Measurements from ENCODE around the gene ABCB9. TPM values are rescaled to one million over a fixed set of nuclear protein-coding genes. Genes with fewer than 3 reads are reported as not detected.

ABCB9 gene
- total RNA-seq, 1 donor from 2014 or later: 1.6 TPM

DNA sequence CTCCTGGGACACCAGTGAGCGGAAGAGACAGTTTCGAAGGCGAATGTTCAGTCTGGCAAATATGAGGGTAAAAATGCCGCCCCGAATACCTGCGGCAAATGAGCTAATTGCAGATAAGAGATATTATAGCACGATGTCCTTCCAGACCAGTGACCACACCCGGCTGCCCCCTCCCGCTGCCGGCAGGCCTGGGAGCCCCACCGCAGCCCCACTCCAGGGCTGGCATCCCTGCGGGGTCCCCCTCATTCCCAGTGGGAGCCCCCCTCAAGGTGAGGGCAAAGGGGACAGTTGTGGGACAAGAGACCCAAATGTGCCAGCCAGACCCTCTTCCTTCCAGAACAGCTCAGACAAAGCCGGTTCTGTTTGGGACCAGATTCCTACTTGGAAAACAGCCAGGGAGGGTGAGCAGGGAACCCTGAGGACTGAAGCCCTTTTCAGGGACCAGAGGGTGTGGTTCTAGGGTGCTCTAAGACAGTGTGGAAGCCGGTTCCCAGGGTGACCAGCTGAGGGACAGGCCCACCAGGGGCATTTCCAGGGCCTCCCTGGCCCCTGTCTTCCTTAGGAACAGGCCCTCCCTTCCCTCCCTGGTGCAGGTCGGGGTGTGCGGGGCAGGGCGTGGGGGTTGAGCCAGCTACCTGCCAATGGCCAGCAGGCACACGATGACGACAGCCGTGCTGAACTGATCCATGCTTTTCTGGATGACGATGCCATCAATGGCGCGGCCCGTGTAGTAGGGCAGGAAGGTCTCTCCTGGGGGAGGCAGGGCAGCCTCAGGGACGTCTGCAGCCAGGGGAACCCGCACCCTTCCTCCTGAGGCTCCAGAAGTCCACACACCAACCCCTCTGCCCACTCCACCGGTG is 16.2 kb downstream of the ABCB9 start:
- H3K27ac ChIP-seq (replicated peaks): no peak overlapping the region

DNA sequence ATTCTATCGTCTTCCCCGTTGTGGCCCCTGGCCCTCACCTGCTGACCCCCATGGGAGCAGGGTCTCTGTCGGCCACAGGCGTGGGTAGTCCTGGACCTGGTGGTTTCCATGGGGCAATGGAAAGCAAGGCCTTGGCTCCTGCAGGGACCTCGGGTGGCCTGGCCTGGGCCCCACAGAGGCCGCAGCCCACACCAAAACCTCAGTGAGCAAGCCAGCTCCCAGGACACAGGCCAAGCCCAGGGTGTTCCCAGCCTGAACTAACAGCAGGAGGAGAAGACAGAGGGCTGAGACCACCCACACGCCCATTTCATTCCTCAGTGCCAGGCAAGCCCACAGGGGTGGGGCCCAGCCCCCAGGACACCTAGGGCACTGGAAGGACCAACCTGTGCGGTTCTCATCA is 16.9 kb downstream of the ABCB9 start:
- no peaks in the 10 kb centered on the region for H3K9me3 ChIP-seq (replicated peaks)
- DNase-seq: no peak
- intact Hi-C loops (cut with micrococcal nuclease): no loop called here

More for the DNA sequence above, 16.2 kb downstream of the ABCB9 start:
- Histone ChIP-seq H3K36me3 (no peaks in the 10 kb centered on the region), H3K9me3 (replicated peaks) (no peaks in the 10 kb centered on the region), H3K4me1 (peaks cover 37% of the 10 kb centered on the region), H3K4me3 (no peak overlapping the region), H3K27me3 (ENCODE audit: low read depth) (no peaks in the 10 kb centered on the region)
- no peak for DNase-seq
- intact Hi-C loops (cut with micrococcal nuclease): loop anchor here (5.0 to 10.0 kb wide), 2 partner anchors 88 to 155 kb away; no protein-coding TSS in a partner anchor
- TF ChIP-seq, protein P1, sequence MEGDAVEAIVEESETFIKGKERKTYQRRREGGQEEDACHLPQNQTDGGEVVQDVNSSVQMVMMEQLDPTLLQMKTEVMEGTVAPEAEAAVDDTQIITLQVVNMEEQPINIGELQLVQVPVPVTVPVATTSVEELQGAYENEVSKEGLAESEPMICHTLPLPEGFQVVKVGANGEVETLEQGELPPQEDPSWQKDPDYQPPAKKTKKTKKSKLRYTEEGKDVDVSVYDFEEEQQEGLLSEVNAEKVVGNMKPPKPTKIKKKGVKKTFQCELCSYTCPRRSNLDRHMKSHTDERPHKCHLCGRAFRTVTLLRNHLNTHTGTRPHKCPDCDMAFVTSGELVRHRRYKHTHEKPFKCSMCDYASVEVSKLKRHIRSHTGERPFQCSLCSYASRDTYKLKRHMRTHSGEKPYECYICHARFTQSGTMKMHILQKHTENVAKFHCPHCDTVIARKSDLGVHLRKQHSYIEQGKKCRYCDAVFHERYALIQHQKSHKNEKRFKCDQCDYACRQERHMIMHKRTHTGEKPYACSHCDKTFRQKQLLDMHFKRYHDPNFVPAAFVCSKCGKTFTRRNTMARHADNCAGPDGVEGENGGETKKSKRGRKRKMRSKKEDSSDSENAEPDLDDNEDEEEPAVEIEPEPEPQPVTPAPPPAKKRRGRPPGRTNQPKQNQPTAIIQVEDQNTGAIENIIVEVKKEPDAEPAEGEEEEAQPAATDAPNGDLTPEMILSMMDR (IDR thresholded peaks at IDR 0.05; ENCODE audit: borderline replicate concordance): no peak

GRCh38 chr12:122948605-122949004 is 17.7 kb downstream of the ABCB9 start:
- H3K4me3 ChIP-seq: no peak overlapping the region
- TF ChIP-seq, protein P1 (IDR thresholded peaks at IDR 0.05; ENCODE audit: borderline replicate concordance): no peak
- no peaks in the 10 kb centered on the region for H3K27me3 ChIP-seq (ENCODE audit: low read depth)
- no peak overlapping the region for H3K27ac ChIP-seq (replicated peaks)
- no peaks in the 10 kb centered on the region for H3K36me3 ChIP-seq
- intact Hi-C loops (cut with micrococcal nuclease): no loop called here
- no peaks in the 10 kb centered on the region for H3K9me3 ChIP-seq (replicated peaks)
- peaks cover 52% of the 10 kb centered on the region for H3K4me1 ChIP-seq
- DNase-seq: no peak

More for the DNA sequence above, 16.9 kb downstream of the ABCB9 start:
- Histone ChIP-seq H3K27ac (replicated peaks) (no peak overlapping the region), H3K27me3 (ENCODE audit: low read depth) (no peaks in the 10 kb centered on the region), H3K4me3 (no peak overlapping the region), H3K36me3 (no peaks in the 10 kb centered on the region), H3K4me1 (peaks cover 44% of the 10 kb centered on the region)
- TF ChIP-seq, protein P1 (IDR thresholded peaks at IDR 0.05; ENCODE audit: borderline replicate concordance): no peak

DNA sequence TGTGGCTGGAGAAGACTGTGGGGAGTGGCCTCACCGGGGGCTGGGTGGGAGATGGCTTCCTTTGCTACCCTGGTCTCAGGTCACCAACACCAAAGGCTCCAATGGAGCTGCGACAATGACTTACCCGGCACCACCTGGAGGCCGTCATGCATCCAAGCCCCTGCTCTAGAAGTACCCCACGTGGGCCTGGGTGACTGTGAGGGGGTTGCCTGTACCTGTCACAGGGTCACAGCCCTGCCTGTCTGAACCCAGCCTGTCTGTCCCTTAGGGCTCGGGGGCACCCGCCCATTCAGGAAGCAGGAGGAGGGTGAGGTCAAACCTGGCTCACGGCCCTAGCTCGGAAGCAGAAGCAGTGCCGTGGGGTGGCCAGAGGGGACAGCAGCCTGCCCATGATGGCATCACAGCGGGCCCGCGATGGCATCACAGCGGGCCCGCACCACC is 18.9 kb downstream of the ABCB9 start:
- H3K27ac ChIP-seq (replicated peaks): peak overlapping the region; percentile 84
- TF ChIP-seq, protein P1 (IDR thresholded peaks at IDR 0.05; ENCODE audit: borderline replicate concordance): peak; percentile 42
- intact Hi-C loops (cut with micrococcal nuclease): no loop called here
- H3K36me3 ChIP-seq: no peaks in the 10 kb centered on the region
- no peaks in the 10 kb centered on the region for H3K27me3 ChIP-seq (ENCODE audit: low read depth)
- no peaks in the 10 kb centered on the region for H3K9me3 ChIP-seq (replicated peaks)
- H3K4me1 ChIP-seq: peaks cover 63% of the 10 kb centered on the region
- DNase-seq: peak; percentile 49
- H3K4me3 ChIP-seq: peak overlapping the region; percentile 6

- intact Hi-C loops (cut with micrococcal nuclease): no loop called here
- peak overlapping the region; percentile 6 for H3K4me3 ChIP-seq
- peak; percentile 68 for DNase-seq
- H3K9me3 ChIP-seq (replicated peaks): no peaks in the 10 kb centered on the region
- TF ChIP-seq, protein P1 (IDR thresholded peaks at IDR 0.05; ENCODE audit: borderline replicate concordance): peak; percentile 38
- H3K4me1 ChIP-seq: peaks cover 63% of the 10 kb centered on the region
- peak overlapping the region; percentile 84 for H3K27ac ChIP-seq (replicated peaks)
- no peaks in the 10 kb centered on the region for H3K36me3 ChIP-seq
- H3K27me3 ChIP-seq (ENCODE audit: low read depth): no peaks in the 10 kb centered on the region
These were observed 19.4 kb downstream of the ABCB9 start for GRCh38 chr12:122946690-122947341.

All from left ventricle myocardium inferior (tissue), 1 donor.